GM19023 (cell line): ENCODE measurements around the gene RNF14.

Experiments
- ATAC-seq: cut with Tn5 transposase; IDR thresholded peaks from one replicate; pipeline ENCODE4 v1.9.1; 2021; ENCODE audit warnings: mild to moderate bottlenecking, moderate library complexity; ENCODE audit not compliant: unreplicated experiment

The RNF14 gene

GRCh38 chr5:141968914-141969608 is at the start of gene RNF14:
RNF14 (plus strand) TSS chr5:141969105; CDS start chr5:141973589, 4,484 bp downstream.
- peak; percentile 91 for ATAC-seq

GRCh38 chr5:141919218-141920119 is 49.4 kb upstream of the RNF14 start:
- ATAC-seq, result no peak

GRCh38 chr5:141920771-141921170 is 48.1 kb upstream of the RNF14 start:
- no peak for ATAC-seq

GRCh38 chr5:141922827-141923447 is 46.0 kb upstream of the RNF14 start:
- ATAC-seq, result peak; percentile 5

GRCh38 chr5:141923448-141924313 is 45.2 kb upstream of the RNF14 start, which contains the start of gene DELE1:
DELE1 (plus strand) TSS chr5:141923871; CDS start chr5:141923942, 71 bp downstream.
- ATAC-seq, result peak; percentile 99

GRCh38 chr5:141926434-141926833 is 42.5 kb upstream of the RNF14 start:
- no peak for ATAC-seq

GRCh38 chr5:141928051-141928450 is 40.9 kb upstream of the RNF14 start:
- ATAC-seq, result no peak

- ATAC-seq, result no peak
Measured at GRCh38 chr5:141929398-141930058, 39.4 kb upstream of the RNF14 start.

- ATAC-seq, result no peak
Measured at GRCh38 chr5:141931694-141932093, 37.2 kb upstream of the RNF14 start.

GRCh38 chr5:141933151-141933550 is 35.8 kb upstream of the RNF14 start:
- ATAC-seq, result no peak

- no peak for ATAC-seq
Measured at GRCh38 chr5:141934099-141934844, 34.6 kb upstream of the RNF14 start.

GRCh38 chr5:141935538-141935937 is 33.4 kb upstream of the RNF14 start:
- ATAC-seq, result no peak

GRCh38 chr5:141940695-141941271 is 28.1 kb upstream of the RNF14 start:
- ATAC-seq, result no peak

GRCh38 chr5:141941307-141941706 is 27.6 kb upstream of the RNF14 start:
- ATAC-seq, result no peak

- no peak for ATAC-seq
Measured at GRCh38 chr5:141941779-141942178, 27.1 kb upstream of the RNF14 start.

GRCh38 chr5:141942185-141942857 is 26.6 kb upstream of the RNF14 start:
- no peak for ATAC-seq

- ATAC-seq, result no peak
Measured at GRCh38 chr5:141944076-141944475, 24.8 kb upstream of the RNF14 start.

GRCh38 chr5:141945511-141946051 is 23.3 kb upstream of the RNF14 start:
- no peak for ATAC-seq
